PC-9 (cell line): ENCODE results near the gene CXCL3.

Source experiments
- CTCF ChIP-seq: fragments of 200-600 bp; sonication (generic); conservative IDR thresholded peaks from 2 replicates; pipeline ENCODE4 v1.6.1; 2017; ENCODE audit warnings: mixed run types, antibody characterized with exemption, mild to moderate bottlenecking, moderate library complexity
- EZH2 ChIP-seq: fragments of 200-600 bp; sonication (generic); IDR thresholded peaks from 2 replicates; pipeline ENCODE4 v1.8.0; 2017; ENCODE audit warnings: antibody characterized with exemption, low read depth

GRCh38 chr4:74006009-74006476 lies 32.4 kb downstream of the CXCL3 start:
- no peak for TF ChIP-seq CTCF
- TF ChIP-seq EZH2: no peak
